Smooth muscle cell (in vitro differentiated cells): ENCODE measurements around the gene ITGAV. TPM values are rescaled to one million over a fixed set of nuclear protein-coding genes. Genes with fewer than 3 reads are reported as not detected.

Source experiments
- DNase-seq: peaks from one replicate; lab custom pipeline; 2025; ENCODE audit not compliant: unreplicated experiment; lab: John Stamatoyannopoulos, UW
- H2AFZ ChIP-seq: fragments of 200-600 bp; sonication (generic); 2 replicates; pipeline ENCODE4 v1.6.0; 2016; ENCODE audit warnings: antibody characterized with exemption, low read depth, mild to moderate bottlenecking
- H3F3A ChIP-seq: fragments of 200-600 bp; sonication (generic); 2 replicates; pipeline ENCODE4 v1.6.0; 2017; ENCODE audit warnings: antibody characterized with exemption, low read depth
- H3K27ac ChIP-seq: fragments of 200-600 bp; sonication (generic); 2 replicates; pipeline ENCODE4 v1.5.1; 2016; ENCODE audit warnings: low read depth, mild to moderate bottlenecking
- H3K27me3 ChIP-seq: fragments of 200-600 bp; sonication (generic); 2 replicates; pipeline ENCODE4 v1.6.1; 2016; ENCODE audit warnings: low read depth, mild to moderate bottlenecking
- H3K36me3 ChIP-seq: fragments of 200-600 bp; sonication (generic); 2 replicates; pipeline ENCODE4 v1.5.1; 2016; ENCODE audit warnings: low read depth
- H3K4me1 ChIP-seq: fragments of 200-600 bp; sonication (generic); 2 replicates; pipeline ENCODE4 v1.5.1; 2016; ENCODE audit warnings: low read depth
- H3K4me2 ChIP-seq: fragments of 200-600 bp; sonication (generic); 2 replicates; pipeline ENCODE4 v1.6.0; 2016; ENCODE audit warnings: mild to moderate bottlenecking
- H3K4me3 ChIP-seq: fragments of 200-600 bp; sonication (generic); 2 replicates; pipeline ENCODE4 v1.5.1; 2016; ENCODE audit warnings: mild to moderate bottlenecking
- H3K79me2 ChIP-seq: fragments of 200-600 bp; sonication (generic); 2 replicates; pipeline ENCODE4 v1.6.0; 2016; ENCODE audit warnings: low read depth, mild to moderate bottlenecking
- H3K9ac ChIP-seq: fragments of 200-600 bp; sonication (generic); 2 replicates; pipeline ENCODE4 v1.6.0; 2016; ENCODE audit warnings: low read depth
- H3K9me3 ChIP-seq: fragments of 200-600 bp; sonication (generic); replicated peaks from 2 replicates; pipeline ENCODE4 v1.5.1; 2016; ENCODE audit warnings: low read depth
- H4K20me1 ChIP-seq: fragments of 200-600 bp; sonication (generic); 2 replicates; pipeline ENCODE4 v1.6.0; 2016; ENCODE audit warnings: low read depth
- WGBS: methylation state at CpG from one replicate; pipeline ENCODE4 v1.1.7; 2016; ENCODE audit warnings: low lambda C conversion rate; 5-methylcytosine and 5-hydroxymethylcytosine counted together
- polyA plus RNA-seq: library from polyadenylated mRNA; unstranded; fragments of >200 nt; fragmentation: Nextera tagmentation; extraction: Ambion mirVana; gene quantifications from 2 replicates; pipeline ENCODE4 v1.2.1, GENCODE V29; 2016
- total RNA-seq: library from RNA; depleted of rRNA; stranded (reverse); fragments of >200 nt; gene quantifications from 2 replicates; pipeline ENCODE4 v1.2.3, GENCODE V29; 2014
- TF ChIP-seq, protein P1 (sequence below): fragments of 200-600 bp; sonication (generic); IDR thresholded peaks from 2 replicates; pipeline ENCODE4 v1.5.1; 2017; ENCODE audit warnings: borderline replicate concordance, mild to moderate bottlenecking, antibody characterized with exemption; ENCODE audit not compliant: insufficient read depth, poor library complexity, severe bottlenecking

Gene ITGAV
- total and polyA plus RNA-seq, 2 experiments from 2014 or later, result 70.8 to 360 TPM

DNA sequence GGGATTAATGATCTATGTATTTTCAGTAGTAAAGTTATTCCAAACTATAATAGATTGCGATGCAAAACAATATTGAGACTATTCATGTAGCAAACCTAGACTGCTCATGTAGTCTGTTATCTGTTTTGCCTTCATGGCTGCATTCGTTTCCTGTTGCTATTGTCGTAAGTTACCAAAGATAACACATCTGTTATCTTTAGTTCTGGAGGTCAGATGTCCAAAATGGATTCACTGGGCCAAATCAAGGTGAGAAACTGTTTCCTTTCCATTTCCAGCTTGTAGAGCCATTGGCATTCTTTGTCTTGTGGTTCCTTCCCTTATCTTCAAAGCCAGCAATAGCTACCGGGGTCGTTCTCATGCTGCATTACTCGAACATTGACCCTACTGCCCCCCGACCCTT, 20.9 kb downstream of the ITGAV start:
- whole genome bisulfite sequencing, result 82% methylated on average over 7 of the region's 7 CpGs
- TF ChIP-seq, protein P1, sequence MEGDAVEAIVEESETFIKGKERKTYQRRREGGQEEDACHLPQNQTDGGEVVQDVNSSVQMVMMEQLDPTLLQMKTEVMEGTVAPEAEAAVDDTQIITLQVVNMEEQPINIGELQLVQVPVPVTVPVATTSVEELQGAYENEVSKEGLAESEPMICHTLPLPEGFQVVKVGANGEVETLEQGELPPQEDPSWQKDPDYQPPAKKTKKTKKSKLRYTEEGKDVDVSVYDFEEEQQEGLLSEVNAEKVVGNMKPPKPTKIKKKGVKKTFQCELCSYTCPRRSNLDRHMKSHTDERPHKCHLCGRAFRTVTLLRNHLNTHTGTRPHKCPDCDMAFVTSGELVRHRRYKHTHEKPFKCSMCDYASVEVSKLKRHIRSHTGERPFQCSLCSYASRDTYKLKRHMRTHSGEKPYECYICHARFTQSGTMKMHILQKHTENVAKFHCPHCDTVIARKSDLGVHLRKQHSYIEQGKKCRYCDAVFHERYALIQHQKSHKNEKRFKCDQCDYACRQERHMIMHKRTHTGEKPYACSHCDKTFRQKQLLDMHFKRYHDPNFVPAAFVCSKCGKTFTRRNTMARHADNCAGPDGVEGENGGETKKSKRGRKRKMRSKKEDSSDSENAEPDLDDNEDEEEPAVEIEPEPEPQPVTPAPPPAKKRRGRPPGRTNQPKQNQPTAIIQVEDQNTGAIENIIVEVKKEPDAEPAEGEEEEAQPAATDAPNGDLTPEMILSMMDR, result no peak
- no peak overlapping the region for H3K4me2 ChIP-seq
- peaks cover 100% of the 10 kb centered on the region for H3K79me2 ChIP-seq
- no peak overlapping the region for H2AFZ ChIP-seq
- H3F3A ChIP-seq, result peaks cover 9% of the 10 kb centered on the region
- H3K9me3 ChIP-seq, result no peaks in the 10 kb centered on the region
- H3K36me3 ChIP-seq, result peaks cover 6% of the 10 kb centered on the region
- H3K4me3 ChIP-seq, result no peak overlapping the region
- no peak overlapping the region for H3K27ac ChIP-seq
- H3K4me1 ChIP-seq, result peaks cover 43% of the 10 kb centered on the region
- no peaks in the 10 kb centered on the region for H3K27me3 ChIP-seq
- peaks cover 98% of the 10 kb centered on the region for H4K20me1 ChIP-seq
- no peak for DNase-seq
- H3K9ac ChIP-seq, result no peak overlapping the region

DNA sequence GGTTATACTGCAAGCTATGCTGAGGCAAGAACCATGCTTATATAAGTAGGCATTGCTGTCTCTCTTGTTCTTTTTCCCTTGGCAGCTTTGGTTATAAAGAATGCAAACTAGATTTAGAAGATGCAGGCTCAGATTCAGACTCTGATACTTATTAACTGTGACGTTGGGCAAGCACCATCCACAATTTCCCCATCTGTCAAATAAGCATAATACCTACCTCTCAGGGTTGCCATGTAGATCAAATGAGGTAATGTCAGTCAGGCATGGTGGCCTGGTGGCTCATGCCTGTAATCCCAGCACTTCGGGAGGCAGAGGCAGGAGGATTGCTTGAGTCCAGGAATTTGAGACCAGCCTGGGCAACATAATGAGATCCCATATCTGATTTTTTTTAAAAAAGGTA, 21.7 kb downstream of the ITGAV start:
- no peak overlapping the region for H3K4me2 ChIP-seq
- peak overlapping the region; percentile 54 for H3K27ac ChIP-seq
- TF ChIP-seq, protein P1, result no peak
- peaks cover 9% of the 10 kb centered on the region for H3F3A ChIP-seq
- H3K36me3 ChIP-seq, result peaks cover 6% of the 10 kb centered on the region
- H3K9me3 ChIP-seq, result no peaks in the 10 kb centered on the region
- H3K4me1 ChIP-seq, result peaks cover 43% of the 10 kb centered on the region
- 87% methylated on average over 2 of the region's 2 CpGs for WGBS
- peaks cover 94% of the 10 kb centered on the region for H4K20me1 ChIP-seq
- no peak overlapping the region for H3K9ac ChIP-seq
- peaks cover 98% of the 10 kb centered on the region for H3K79me2 ChIP-seq
- DNase-seq, result no peak
- no peak overlapping the region for H2AFZ ChIP-seq
- no peak overlapping the region for H3K4me3 ChIP-seq
- no peaks in the 10 kb centered on the region for H3K27me3 ChIP-seq

DNA sequence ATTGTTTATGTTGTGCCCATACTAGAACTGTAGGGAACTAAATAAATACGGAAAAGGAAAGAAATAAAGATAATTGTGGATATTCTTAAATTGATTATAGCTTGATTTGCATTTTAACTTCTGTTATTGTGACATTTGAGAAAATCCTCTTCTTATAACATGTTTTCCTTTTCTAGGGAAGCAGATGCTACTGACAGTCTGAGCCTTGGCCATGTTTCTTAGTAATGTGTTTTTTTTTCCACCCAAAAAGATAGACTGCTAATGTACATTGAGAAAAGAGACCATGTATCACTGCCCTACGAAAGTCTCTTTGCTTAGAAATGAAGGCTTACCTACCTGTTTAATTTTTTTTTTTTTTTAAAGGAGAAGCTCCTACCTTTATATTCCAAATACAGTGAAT, 22.2 kb downstream of the ITGAV start:
- peaks cover 93% of the 10 kb centered on the region for H4K20me1 ChIP-seq
- peaks cover 5% of the 10 kb centered on the region for H3F3A ChIP-seq
- WGBS, result 88% methylated on average over 2 of the region's 2 CpGs
- H3K4me1 ChIP-seq, result peaks cover 43% of the 10 kb centered on the region
- TF ChIP-seq, protein P1, result no peak
- peaks cover 98% of the 10 kb centered on the region for H3K79me2 ChIP-seq
- no peaks in the 10 kb centered on the region for H3K9me3 ChIP-seq
- H3K36me3 ChIP-seq, result peaks cover 6% of the 10 kb centered on the region
- no peak overlapping the region for H2AFZ ChIP-seq
- H3K4me3 ChIP-seq, result no peak overlapping the region
- peak overlapping the region; percentile 6 for H3K4me2 ChIP-seq
- DNase-seq, result no peak
- H3K9ac ChIP-seq, result no peak overlapping the region
- no peaks in the 10 kb centered on the region for H3K27me3 ChIP-seq
- peak overlapping the region; percentile 54 for H3K27ac ChIP-seq
